C4-2B (cell line): Measurements from ENCODE around the gene CAMK1D.

Source experiments
- CTCF ChIP-seq: fragments of 450-650 bp; conservative IDR thresholded peaks from 2 replicates; pipeline ENCODE4 v1.5.1; 2017; ENCODE audit warnings: mild to moderate bottlenecking
- ZFX ChIP-seq: fragments of 450-650 bp; IDR thresholded peaks from 2 replicates; pipeline ENCODE4 v1.6.1; 2017

- TF ChIP-seq CTCF = no peak
- no peak for TF ChIP-seq ZFX
These were observed 257.1 kb downstream of the CAMK1D start for GRCh38 chr10:12606461-12606860.
